Stimulated activated CD4-positive, alpha-beta T cell treated with anti-CD3 and anti-CD28 coated beads, Interleukin-2, amount 100 ng/mL, for 24 hours (primary cell): ENCODE measurements around the gene CASQ2.

Source experiments
- DNase-seq, 2 donors: peaks; one replicate each; pipeline ENCODE4 v3.0.0-alpha.2; 2020

CASQ2 gene

DNA sequence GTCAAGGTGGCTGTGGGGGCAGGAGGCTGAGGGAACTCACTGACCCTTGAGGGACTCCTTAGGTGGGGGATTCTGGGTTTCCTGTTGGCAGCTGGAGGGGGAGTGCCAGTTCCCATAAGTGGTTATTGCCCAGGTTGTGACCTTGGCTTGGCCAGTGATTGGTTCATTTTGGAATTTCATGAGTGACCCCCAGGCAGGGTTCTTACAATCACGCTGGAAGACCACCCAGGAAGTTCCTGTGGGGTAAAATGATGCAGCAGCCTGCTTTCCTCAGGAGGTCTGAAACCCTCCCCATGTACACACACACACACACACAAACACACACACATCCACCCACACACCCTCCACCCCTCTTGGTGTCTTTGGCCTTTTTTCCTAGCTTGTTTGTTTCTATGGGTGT, 109.9 kb downstream of the CASQ2 start:
- DNase-seq, result no peak

DNA sequence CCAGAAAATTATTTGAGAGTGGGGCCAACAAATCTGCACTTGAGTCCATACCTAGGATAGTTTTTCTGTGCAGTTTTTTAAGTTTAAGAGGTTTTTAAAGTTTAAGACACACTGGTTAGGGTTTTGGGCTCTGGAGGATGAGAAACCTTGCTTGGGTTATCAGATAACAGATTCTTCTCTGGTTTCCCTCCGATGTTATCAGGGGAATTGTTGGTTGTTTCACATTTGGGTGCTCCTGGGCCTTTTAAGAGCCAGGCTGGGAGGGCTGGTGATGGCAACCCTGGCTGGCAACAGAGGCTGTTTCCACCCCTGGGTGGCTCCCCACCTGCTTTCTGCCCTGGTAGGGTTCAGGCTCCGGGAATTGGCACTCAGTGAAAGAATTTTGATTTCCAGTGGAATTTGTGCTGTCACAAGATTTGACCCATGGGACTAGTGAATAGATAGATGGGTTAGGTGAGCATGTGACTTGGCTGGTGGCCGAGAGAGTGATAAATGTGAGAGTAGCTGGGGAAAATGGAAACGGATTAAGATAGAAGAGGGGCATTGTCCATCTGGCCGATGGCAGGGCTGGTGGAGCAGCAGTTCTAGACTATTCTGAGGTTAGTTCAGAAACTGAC, 111.9 kb downstream of the CASQ2 start:
- no peak for DNase-seq

DNA sequence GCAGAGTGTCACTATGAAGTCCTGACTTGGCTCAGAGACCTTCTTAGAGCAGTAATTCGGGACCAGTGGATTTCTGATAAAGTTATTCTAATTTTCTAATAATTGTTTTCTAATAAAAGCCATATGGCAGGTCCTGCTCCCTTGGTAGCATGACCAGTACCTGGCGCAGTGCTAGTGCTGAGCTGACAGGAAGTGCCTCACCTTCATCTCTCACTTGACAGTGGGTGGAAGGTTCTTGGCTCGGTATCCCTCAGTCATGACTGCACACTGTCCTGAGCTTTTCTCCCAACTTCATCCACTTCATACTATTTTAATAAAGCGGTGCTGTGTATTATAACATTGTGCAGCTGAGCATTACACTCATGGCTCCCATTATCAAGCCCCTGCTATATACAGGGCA, 112.6 kb downstream of the CASQ2 start:
- no peak for DNase-seq

DNA sequence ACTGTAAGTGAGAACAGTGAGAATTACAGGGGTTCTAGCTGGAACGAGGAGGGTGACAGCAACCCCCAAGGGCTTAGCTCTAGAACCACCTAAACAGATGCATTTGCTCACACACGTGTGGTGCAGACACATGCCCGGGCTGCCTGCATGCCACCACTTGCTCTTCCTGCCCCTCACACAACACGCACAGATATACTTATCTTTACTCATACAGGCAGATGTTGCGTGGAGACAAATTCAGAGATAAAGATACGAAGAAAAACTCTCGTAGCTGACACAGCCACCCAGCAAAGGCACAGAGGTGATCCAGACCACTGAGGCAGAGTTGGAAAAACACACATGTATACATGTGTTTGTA, 113.2 kb downstream of the CASQ2 start:
- no peak for DNase-seq

DNA sequence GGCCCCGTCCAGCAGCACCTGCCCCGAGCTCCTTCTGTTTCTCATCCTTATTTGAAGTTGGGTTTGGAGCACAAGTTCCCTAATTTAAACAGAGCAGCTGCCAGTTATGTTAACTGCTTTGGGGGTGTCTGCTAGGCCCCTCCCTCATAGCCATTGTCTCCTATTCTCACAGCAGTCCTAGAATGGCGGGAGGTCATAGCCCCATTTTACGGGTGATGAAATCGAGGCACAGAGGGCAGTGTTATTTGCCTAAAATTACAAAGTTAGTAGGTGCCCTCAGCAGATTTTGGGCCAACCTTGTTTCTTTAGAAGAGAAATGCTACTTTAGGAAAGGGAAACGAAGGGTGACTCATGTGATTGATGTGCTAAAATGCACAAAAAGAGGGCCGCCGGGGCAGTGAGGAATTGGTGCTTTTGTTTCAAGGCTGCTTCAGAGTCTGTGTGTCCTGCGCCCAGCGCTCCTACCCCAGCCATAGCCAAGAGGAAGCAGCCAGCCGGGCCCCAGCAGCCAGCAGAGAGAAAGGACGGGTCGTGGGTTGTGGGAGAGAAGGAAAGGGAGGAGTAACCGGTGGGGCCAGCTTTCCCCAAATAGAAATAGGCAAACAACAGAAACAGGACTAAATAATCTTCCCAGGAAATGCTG, 113.7 kb downstream of the CASQ2 start:
- no peak for DNase-seq

DNA sequence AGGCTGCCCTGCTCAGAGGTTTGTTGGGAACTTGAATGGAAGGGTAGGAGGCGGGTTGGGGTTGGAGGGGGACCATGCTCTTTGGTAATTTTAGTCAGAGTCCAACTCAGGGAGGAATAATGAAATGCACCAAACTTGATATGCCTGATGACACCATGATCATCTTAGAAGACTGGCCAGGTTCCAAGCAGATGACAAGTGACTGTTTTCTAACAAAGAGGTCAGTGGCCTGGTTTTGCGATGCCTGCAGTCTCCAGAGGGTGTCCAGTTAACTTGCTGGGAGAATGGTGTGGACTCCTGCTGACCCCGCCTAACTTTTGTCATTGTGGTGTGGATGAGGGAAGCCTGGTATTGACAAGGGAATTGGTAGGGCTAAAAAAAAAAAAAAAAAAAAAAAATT, 114.4 kb downstream of the CASQ2 start:
- no peak for DNase-seq

DNA sequence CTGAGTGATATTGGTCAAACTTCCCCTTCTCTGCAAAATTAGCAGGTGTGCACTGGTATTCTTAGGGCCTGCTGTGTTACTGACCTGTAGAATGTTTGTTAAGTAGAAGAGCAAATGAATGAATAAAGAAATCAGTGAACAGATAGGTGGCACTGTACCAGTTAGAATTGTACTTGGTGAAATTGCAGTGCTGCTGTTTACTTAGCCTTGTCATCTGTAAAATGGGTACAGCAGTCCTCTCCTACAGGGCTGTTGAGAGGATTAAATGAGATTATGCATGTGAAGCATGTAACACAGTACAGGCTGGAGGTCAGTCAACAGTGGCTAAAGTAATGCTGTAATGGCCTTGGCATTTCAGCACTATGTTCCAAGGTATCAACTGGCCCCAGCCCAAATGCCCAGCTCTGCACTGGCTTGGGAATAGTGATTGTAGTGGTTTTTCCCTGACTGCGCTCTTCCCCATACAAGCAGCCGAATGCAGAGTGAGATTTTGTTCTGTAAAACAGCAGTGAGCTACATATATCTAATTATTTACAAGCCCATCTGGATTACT, 116.2 kb downstream of the CASQ2 start:
- DNase-seq, result no peak

DNA sequence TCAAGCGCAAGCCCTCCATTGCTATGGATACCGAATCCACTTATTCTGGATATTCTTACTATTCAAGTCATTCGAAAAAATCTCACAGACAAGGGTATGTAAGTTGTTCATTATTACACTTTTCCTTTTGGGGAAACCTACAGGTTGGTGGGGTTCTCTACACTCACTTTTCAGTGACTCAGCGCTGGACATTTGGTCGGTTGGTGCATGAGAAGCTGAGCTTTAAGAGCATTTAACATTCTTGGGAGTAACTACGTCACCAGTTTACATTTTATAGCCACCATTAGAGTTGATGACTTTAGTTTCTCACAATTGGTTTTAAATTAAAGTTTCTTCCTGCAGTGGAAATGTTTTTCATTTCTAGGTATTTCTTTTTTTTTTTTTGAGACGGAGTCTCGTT, 117.1 kb downstream of the CASQ2 start:
- no peak for DNase-seq

DNA sequence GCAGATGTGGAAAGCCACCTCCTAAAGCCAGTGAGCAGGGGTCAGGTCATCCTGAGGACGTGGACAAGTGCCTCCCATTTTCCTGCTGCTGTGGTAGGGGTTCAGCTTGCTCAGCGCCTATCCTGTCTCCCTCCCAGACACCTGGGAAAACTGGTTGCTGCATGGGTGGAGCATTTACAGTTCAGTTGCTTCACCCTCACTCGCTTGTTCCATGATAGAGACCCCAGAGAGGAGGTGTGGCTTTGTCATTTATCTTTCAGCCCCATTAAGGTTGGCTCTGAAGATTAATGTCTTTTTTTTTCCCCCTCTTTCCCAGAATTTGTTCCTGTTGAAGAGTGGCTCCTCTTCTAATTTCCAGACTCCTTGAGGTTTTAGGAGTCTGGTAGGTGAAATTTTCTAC, 117.6 kb downstream of the CASQ2 start:
- DNase-seq, result no peak
